SH-SY5Y (cell line): Measurements from ENCODE around the gene CYREN.

Experiments used
- GATA2 ChIP-seq: IDR thresholded peaks from 2 replicates; pipeline ENCODE4 v1.6.1; 2011; ENCODE audit warnings: mild to moderate bottlenecking, low read depth, low read length
- GATA3 ChIP-seq: IDR thresholded peaks from 2 replicates; pipeline ENCODE4 v1.6.1; 2011; ENCODE audit warnings: low read depth, mild to moderate bottlenecking, low read length, moderate library complexity

DNA sequence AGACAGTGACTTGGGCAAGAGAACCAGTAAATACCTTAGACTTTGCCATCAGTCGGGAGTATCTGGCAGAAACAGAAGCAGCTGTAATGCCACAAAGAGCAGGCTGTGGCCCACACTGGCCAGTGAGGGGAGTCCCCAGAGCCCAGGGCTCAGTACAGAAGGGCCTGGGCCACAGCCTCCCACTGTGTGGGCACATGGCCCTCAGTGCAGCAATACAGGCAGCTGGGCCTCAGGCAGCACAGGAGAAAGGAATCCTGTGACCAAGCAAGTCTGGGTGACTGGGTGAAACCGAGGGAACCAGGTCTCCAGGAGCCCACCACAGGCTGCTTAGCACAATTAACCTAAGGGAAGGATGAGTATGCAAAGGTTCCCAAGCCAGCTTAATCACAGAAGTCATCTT is 26.8 kb upstream of the CYREN start:
- no peak for TF ChIP-seq GATA2
- no peak for TF ChIP-seq GATA3
